ENCODE measurements around the gene RORB. TPM values are rescaled to one million over a fixed set of nuclear protein-coding genes. Genes with fewer than 3 reads are reported as not detected.

The RORB gene
- polyA plus RNA-seq, 3 donors: not detected

DNA sequence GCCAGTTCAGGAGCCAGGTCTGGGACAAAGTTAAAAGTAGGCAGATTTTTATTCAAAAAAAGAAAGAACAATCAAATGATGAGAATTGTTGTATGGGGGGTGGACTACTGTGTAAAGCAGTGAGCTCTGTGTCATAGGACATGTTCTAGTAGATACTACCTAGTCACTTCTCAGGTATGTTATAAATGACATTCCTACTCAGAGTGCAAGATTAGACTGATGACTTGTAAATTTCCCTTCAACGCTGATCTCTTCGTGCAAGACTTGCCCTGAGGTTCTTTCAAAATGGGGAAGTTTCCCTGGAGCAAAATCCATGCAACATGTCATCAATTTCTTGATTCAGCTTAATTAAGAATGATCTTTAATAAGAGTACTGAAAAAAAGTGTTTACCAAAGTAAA is 175.1 kb downstream of the RORB start:
- no peak overlapping the region for H3K4me3 ChIP-seq (replicated peaks in 1 of 3; ENCODE audit: low read depth in 2 of 3, low read length in 3 of 3)
- no peaks in the 10 kb centered on the region for H3K79me2 ChIP-seq (ENCODE audit: insufficient read depth, low read length)
- Mint-ChIP-seq H3K36me3 (no peaks in the 10 kb centered on the region), H3K27ac (no peak overlapping the region), H3K27me3 (ENCODE audit: low read depth in 3 of 3) (peaks cover 0 to 2% (median 2%) of the 10 kb centered on the region in 3 donors), H3K9me3 (peaks cover 0 to 5% (median 1%) of the 10 kb centered on the region in 7 donors), H3K4me3 (no peak overlapping the region), H3K4me1 (no peaks in the 10 kb centered on the region)
- no peaks in the 10 kb centered on the region for H4K20me1 ChIP-seq (ENCODE audit: insufficient read depth, low read length)
- no peaks in the 10 kb centered on the region for H3K27me3 ChIP-seq (ENCODE audit: control insufficient read depth in 2 of 2, insufficient read depth in 2 of 2, low read length in 2 of 2)
- no peak overlapping the region for H3K9ac ChIP-seq (ENCODE audit: insufficient read depth, low read length, poor library complexity, severe bottlenecking)
- no peak overlapping the region for H3K27ac ChIP-seq (ENCODE audit: low read depth in 1 of 2, low read length in 2 of 2)
- DNase-seq: no peak
- H3K4me1 ChIP-seq (ENCODE audit: control insufficient read depth in 1 of 2, insufficient read depth in 2 of 2, low read length in 2 of 2): no peaks in the 10 kb centered on the region
- no CpG with 5 or more reads among the region's 2 CpGs for WGBS (ENCODE audit: insufficient coverage)
- H3K9me3 ChIP-seq (replicated peaks in 1 of 2; ENCODE audit: control insufficient read depth in 1 of 2, insufficient read depth in 1 of 2, low read length in 2 of 2): no peaks in the 10 kb centered on the region
- H3K36me3 ChIP-seq (replicated peaks in 1 of 2; ENCODE audit: control insufficient read depth in 1 of 2, insufficient read depth in 2 of 2, low read length in 2 of 2): no peaks in the 10 kb centered on the region
- no peak overlapping the region for H3K4me2 ChIP-seq (replicated peaks; ENCODE audit: extremely low read depth, low read length, poor library complexity, severe bottlenecking)
- TF ChIP-seq, protein P1, sequence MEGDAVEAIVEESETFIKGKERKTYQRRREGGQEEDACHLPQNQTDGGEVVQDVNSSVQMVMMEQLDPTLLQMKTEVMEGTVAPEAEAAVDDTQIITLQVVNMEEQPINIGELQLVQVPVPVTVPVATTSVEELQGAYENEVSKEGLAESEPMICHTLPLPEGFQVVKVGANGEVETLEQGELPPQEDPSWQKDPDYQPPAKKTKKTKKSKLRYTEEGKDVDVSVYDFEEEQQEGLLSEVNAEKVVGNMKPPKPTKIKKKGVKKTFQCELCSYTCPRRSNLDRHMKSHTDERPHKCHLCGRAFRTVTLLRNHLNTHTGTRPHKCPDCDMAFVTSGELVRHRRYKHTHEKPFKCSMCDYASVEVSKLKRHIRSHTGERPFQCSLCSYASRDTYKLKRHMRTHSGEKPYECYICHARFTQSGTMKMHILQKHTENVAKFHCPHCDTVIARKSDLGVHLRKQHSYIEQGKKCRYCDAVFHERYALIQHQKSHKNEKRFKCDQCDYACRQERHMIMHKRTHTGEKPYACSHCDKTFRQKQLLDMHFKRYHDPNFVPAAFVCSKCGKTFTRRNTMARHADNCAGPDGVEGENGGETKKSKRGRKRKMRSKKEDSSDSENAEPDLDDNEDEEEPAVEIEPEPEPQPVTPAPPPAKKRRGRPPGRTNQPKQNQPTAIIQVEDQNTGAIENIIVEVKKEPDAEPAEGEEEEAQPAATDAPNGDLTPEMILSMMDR (IDR thresholded peaks at IDR 0.05): no peak
- H2AFZ ChIP-seq (ENCODE audit: insufficient read depth, low read depth, low read length, poor library complexity, severe bottlenecking): no peak overlapping the region
- intact Hi-C loops (cut with micrococcal nuclease): no loop called here

DNA sequence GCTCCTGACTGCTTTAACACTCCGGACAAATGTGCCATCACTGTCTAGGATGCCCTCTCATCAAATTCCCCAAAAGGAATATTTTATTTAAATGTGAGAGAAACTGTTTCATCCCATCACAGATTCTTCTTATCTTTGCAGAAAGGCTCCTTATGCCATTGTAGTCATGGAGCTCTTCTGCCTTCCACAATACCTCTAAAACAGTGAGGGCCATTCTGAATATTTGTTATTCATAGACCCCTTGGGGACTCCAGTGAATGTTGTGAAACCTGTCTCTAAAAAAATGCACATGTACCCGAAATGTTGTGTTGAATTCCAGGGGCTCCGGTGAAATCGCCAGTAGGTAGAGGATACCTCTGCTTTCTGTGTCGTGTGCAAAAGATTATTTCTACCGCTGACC is 176.9 kb downstream of the RORB start:
- peaks cover 0 to 2% (median 2%) of the 10 kb centered on the region in 3 donors for H3K27me3 Mint-ChIP-seq (ENCODE audit: low read depth in 3 of 3)
- no peak overlapping the region for H3K9ac ChIP-seq (ENCODE audit: insufficient read depth, low read length, poor library complexity, severe bottlenecking)
- no peak overlapping the region for H3K27ac Mint-ChIP-seq
- no peak overlapping the region for H3K4me3 Mint-ChIP-seq
- no peak overlapping the region for H3K27ac ChIP-seq (ENCODE audit: low read depth in 1 of 2, low read length in 2 of 2)
- H3K36me3 Mint-ChIP-seq: no peaks in the 10 kb centered on the region
- H3K36me3 ChIP-seq (replicated peaks in 1 of 2; ENCODE audit: control insufficient read depth in 1 of 2, insufficient read depth in 2 of 2, low read length in 2 of 2): no peaks in the 10 kb centered on the region
- intact Hi-C loops (cut with micrococcal nuclease): no loop called here
- no peaks in the 10 kb centered on the region for H3K4me1 ChIP-seq (ENCODE audit: control insufficient read depth in 1 of 2, insufficient read depth in 2 of 2, low read length in 2 of 2)
- no peak overlapping the region for H2AFZ ChIP-seq (ENCODE audit: insufficient read depth, low read depth, low read length, poor library complexity, severe bottlenecking)
- H3K79me2 ChIP-seq (ENCODE audit: insufficient read depth, low read length): no peaks in the 10 kb centered on the region
- H4K20me1 ChIP-seq (ENCODE audit: insufficient read depth, low read length): no peaks in the 10 kb centered on the region
- H3K9me3 Mint-ChIP-seq: peaks cover 0 to 3% (median 0%) of the 10 kb centered on the region in 7 donors
- 76% methylated on average over 3 of the region's 6 CpGs for WGBS (ENCODE audit: insufficient coverage)
- H3K27me3 ChIP-seq (ENCODE audit: control insufficient read depth in 2 of 2, insufficient read depth in 2 of 2, low read length in 2 of 2): no peaks in the 10 kb centered on the region
- no peak overlapping the region for H3K4me3 ChIP-seq (replicated peaks in 1 of 3; ENCODE audit: low read depth in 2 of 3, low read length in 3 of 3)
- no peaks in the 10 kb centered on the region for H3K4me1 Mint-ChIP-seq
- no peaks in the 10 kb centered on the region for H3K9me3 ChIP-seq (replicated peaks in 1 of 2; ENCODE audit: control insufficient read depth in 1 of 2, insufficient read depth in 1 of 2, low read length in 2 of 2)
- DNase-seq: no peak
- no peak overlapping the region for H3K4me2 ChIP-seq (replicated peaks; ENCODE audit: extremely low read depth, low read length, poor library complexity, severe bottlenecking)
- TF ChIP-seq, protein P1 (IDR thresholded peaks at IDR 0.05): no peak
